SK-N-SH (cell line): ENCODE results near the gene KCNT1. TPM values are rescaled to one million over a fixed set of nuclear protein-coding genes. Genes with fewer than 3 reads are reported as not detected.

Experiments used
- CTCF ChIA-PET: fragments of 300-600, 350-600 bp; formaldehyde crosslinking; extraction: SDS; loops from one replicate; lab custom pipeline; 2021; lab: Yijun Ruan, JAX
- POLR2A ChIA-PET: fragments of 350-600 bp; sonication (Branson Sonifier 250); formaldehyde crosslinking; extraction: SDS; loops from one replicate; lab custom pipeline; 2020; ENCODE audit warnings: antibody characterized with exemption, inconsistent platforms; lab: Yijun Ruan, JAX
- DNase-seq: peaks from one replicate; pipeline ENCODE4 v3.0.0; 2012
- H2AFZ ChIP-seq: fragments of 200-600 bp; sonication (generic); 2 replicates; pipeline ENCODE4 v1.8.1; 2016; ENCODE audit warnings: antibody characterized with exemption, mild to moderate bottlenecking, low read depth
- H3F3A ChIP-seq: fragments of 200-600 bp; sonication (generic); replicated peaks from 2 replicates; pipeline ENCODE3; 2016; ENCODE audit warnings: antibody characterized with exemption, mild to moderate bottlenecking; ENCODE audit not compliant: insufficient read depth
- H3K27ac ChIP-seq, 2 experiments: fragments of 200-500 bp in 1 of 2; fragments of 200-600 bp in 1 of 2; sonication (Bioruptor generic) in 1 of 2; sonication (generic), shearing (Covaris generic) in 1 of 2; 2 replicates each; pipeline versions ENCODE4 v1.5.1 to v1.6.1; 2014 to 2016; ENCODE audit warnings: low read depth in 2 of 2, inconsistent platforms in 1 of 2, low read length in 1 of 2, mild to moderate bottlenecking in 1 of 2, mixed read lengths in 1 of 2
- H3K27me3 ChIP-seq: fragments of 200-600 bp; sonication (generic), shearing (Covaris generic); 2 replicates; pipeline ENCODE4 v1.6.1; 2016; ENCODE audit warnings: mixed run types; ENCODE audit not compliant: insufficient read depth
- H3K36me3 ChIP-seq, 2 experiments: fragments of 200-500 bp in 1 of 2; fragments of 200-600 bp in 1 of 2; sonication (Bioruptor generic) in 1 of 2; sonication (generic) in 1 of 2; replicated peaks in 1 of 2; 2 replicates each; pipeline versions ENCODE3 to v1.5.1; 2014 to 2016; ENCODE audit warnings: low read length in 1 of 2, mild to moderate bottlenecking in 1 of 2; ENCODE audit not compliant: insufficient read depth in 2 of 2, control insufficient read depth in 1 of 2
- H3K4me1 ChIP-seq, 2 experiments: fragments of 200-500 bp in 1 of 2; fragments of 200-600 bp in 1 of 2; sonication (Bioruptor generic) in 1 of 2; sonication (generic), shearing (Covaris generic) in 1 of 2; 2 replicates each; pipeline versions ENCODE4 v1.5.1 to v1.6.1; 2014 to 2016; ENCODE audit warnings: low read depth in 1 of 2, low read length in 1 of 2, mixed run types in 1 of 2; ENCODE audit not compliant: insufficient read depth in 2 of 2, control insufficient read depth in 1 of 2
- H3K4me2 ChIP-seq: fragments of 200-600 bp; sonication (generic), shearing (Covaris generic); 2 replicates; pipeline ENCODE4 v1.6.1; 2017; ENCODE audit warnings: mixed run types
- H3K4me3 ChIP-seq, 2 experiments: fragments of 200-500 bp in 1 of 2; fragments of 200-600 bp in 1 of 2; sonication (Bioruptor generic) in 1 of 2; sonication (generic), shearing (Covaris generic) in 1 of 2; 2 replicates each; pipeline versions ENCODE4 v1.5.1 to v1.8.1; 2014 to 2016; ENCODE audit warnings: low read depth in 2 of 2, inconsistent platforms in 1 of 2, low read length in 1 of 2, mild to moderate bottlenecking in 1 of 2, mixed read lengths in 1 of 2, moderate library complexity in 1 of 2
- H3K79me2 ChIP-seq: fragments of 200-600 bp; sonication (generic); 2 replicates; pipeline ENCODE4 v1.8.1; 2017; ENCODE audit warnings: mild to moderate bottlenecking; ENCODE audit not compliant: insufficient read depth
- H3K9ac ChIP-seq: fragments of 200-600 bp; sonication (generic); 2 replicates; pipeline ENCODE4 v1.6.1; 2017; ENCODE audit warnings: mixed run types
- H3K9me2 ChIP-seq: fragments of 200-600 bp; sonication (generic); 2 replicates; pipeline ENCODE4 v1.6.1; 2017; ENCODE audit warnings: mixed run types
- H3K9me3 ChIP-seq: fragments of 200-600 bp; sonication (generic); 2 replicates; pipeline ENCODE4 v1.6.1; 2017; ENCODE audit warnings: mixed run types, mild to moderate bottlenecking, moderate library complexity
- H4K20me1 ChIP-seq: fragments of 200-600 bp; sonication (generic); 2 replicates; pipeline ENCODE4 v1.6.1; 2017; ENCODE audit warnings: mild to moderate bottlenecking, mixed run types; ENCODE audit not compliant: insufficient read depth
- ELF1 ChIP-seq: IDR thresholded peaks from 2 replicates; pipeline ENCODE4 v1.4.0; 2012
- EP300 ChIP-seq, 2 experiments: IDR thresholded peaks; 2 replicates each; pipeline versions ENCODE4 v1.4.0 to v1.6.1; 2012; ENCODE audit warnings: borderline replicate concordance in 1 of 2, low read depth in 1 of 2, low read length in 1 of 2
- FOSL2 ChIP-seq: IDR thresholded peaks from 2 replicates; pipeline ENCODE4 v1.4.0; 2012; ENCODE audit warnings: low read depth, mild to moderate bottlenecking, moderate library complexity, borderline replicate concordance
- FOXJ3 ChIP-seq: sonication (generic); formaldehyde crosslinking; IDR thresholded peaks from 2 replicates; pipeline ENCODE4 v1.5.1; 2020; ENCODE audit warnings: mild to moderate bottlenecking, missing genetic modification reagents
- GABPA ChIP-seq: IDR thresholded peaks from 2 replicates; pipeline ENCODE4 v1.4.0; 2012; ENCODE audit warnings: low read depth, mild to moderate bottlenecking
- GATA2 ChIP-seq: sonication (generic); formaldehyde crosslinking; IDR thresholded peaks from 2 replicates; pipeline ENCODE4 v1.5.0; 2020; ENCODE audit warnings: mild to moderate bottlenecking, missing genetic modification reagents
- JUND ChIP-seq: IDR thresholded peaks from 2 replicates; pipeline ENCODE4 v1.4.0; 2012
- PBX3 ChIP-seq: IDR thresholded peaks from 2 replicates; pipeline ENCODE4; 2012
- POLR2AphosphoS5 ChIP-seq: IDR thresholded peaks from 2 replicates; pipeline ENCODE4 v1.6.1; 2012; ENCODE audit warnings: low read depth, low read length
- RCOR1 ChIP-seq: fragments of 150-350 bp; IDR thresholded peaks from 2 replicates; pipeline ENCODE4 v1.6.1; 2017; ENCODE audit warnings: antibody characterized with exemption, low read length
- RXRA ChIP-seq: IDR thresholded peaks from 2 replicates; pipeline ENCODE4 v1.4.0; 2012; ENCODE audit warnings: low read depth, mild to moderate bottlenecking, borderline replicate concordance
- TAF1 ChIP-seq: IDR thresholded peaks from 2 replicates; pipeline ENCODE4 v1.6.1; 2012; ENCODE audit warnings: low read depth, mild to moderate bottlenecking, low read length, moderate library complexity, borderline replicate concordance
- TCF12 ChIP-seq: IDR thresholded peaks from 2 replicates; pipeline ENCODE4 v1.4.0; 2012
- TEAD4 ChIP-seq: IDR thresholded peaks from 2 replicates; pipeline ENCODE4 v1.4.0; 2012; ENCODE audit warnings: mild to moderate bottlenecking, borderline replicate concordance; ENCODE audit not compliant: insufficient read depth
- YY1 ChIP-seq: IDR thresholded peaks from 2 replicates; pipeline ENCODE4 v1.4.0; 2012; ENCODE audit warnings: low read depth, mild to moderate bottlenecking
- ZBTB33 ChIP-seq: IDR thresholded peaks from 2 replicates; pipeline ENCODE4 v1.4.0; 2012; ENCODE audit warnings: low read depth, borderline replicate concordance
- WGBS: methylation state at CpG from one replicate; pipeline ENCODE4 v1.1.6; 2017; ENCODE audit warnings: low lambda C conversion rate; 5-methylcytosine and 5-hydroxymethylcytosine counted together
- polyA plus RNA-seq, 3 experiments: library from polyadenylated mRNA; depleted of rRNA; stranded (reverse); fragments of >200 nt; gene quantifications; 2 replicates each; pipeline ENCODE4 v1.2.3, GENCODE V29; 2012
- TF ChIP-seq, protein P1 (sequence below): fragments of 150-350 bp; IDR thresholded peaks from 2 replicates; pipeline ENCODE4 v1.6.1; 2016; ENCODE audit warnings: mild to moderate bottlenecking, low read depth, low read length
- TF ChIP-seq, protein P2 (sequence below): fragments of 150-350 bp; IDR thresholded peaks from 2 replicates; pipeline ENCODE4 v1.6.1; 2017; ENCODE audit warnings: antibody characterized with exemption, low read length, low read depth, borderline replicate concordance
- TF ChIP-seq, protein P3 (sequence below): IDR thresholded peaks from 2 replicates; pipeline ENCODE4 v1.6.1; 2012; ENCODE audit warnings: mild to moderate bottlenecking, low read depth, low read length, moderate library complexity
- TF ChIP-seq, protein P4 (sequence below): IDR thresholded peaks from 2 replicates; pipeline ENCODE4 v1.4.0; 2012; ENCODE audit warnings: low read depth

The KCNT1 gene
- polyA plus RNA-seq, 1 of the 3 experiments (the other 2 are of a cell fraction) = 0.08 TPM

DNA sequence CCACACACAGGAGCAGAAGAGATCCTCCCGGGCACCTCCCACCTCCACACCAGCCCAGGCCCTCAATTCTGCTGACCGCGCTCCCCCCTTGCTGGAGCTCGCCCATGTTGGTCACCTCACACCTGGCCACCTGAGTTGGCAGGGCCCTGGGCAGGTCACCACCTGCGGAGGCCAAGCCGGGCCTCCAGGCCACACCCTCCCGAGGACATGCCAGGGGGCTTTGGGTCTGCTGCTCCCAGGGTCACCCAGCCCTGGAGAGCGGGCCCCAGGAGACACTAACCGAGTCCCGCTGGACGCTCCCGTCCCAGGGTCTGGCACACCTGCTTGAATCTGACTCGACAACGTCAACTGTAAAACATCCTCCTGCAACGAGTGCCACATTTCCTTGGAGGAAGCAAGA, 4.8 kb upstream of the KCNT1 start:
- Histone ChIP-seq H3K9me3 (no peaks in the 10 kb centered on the region), H2AFZ (no peak overlapping the region), H3K36me3 (no peaks in the 10 kb centered on the region), H3K9ac (no peak overlapping the region), H3K4me1 (peaks cover 0 to 2% of the 10 kb centered on the region in 2 experiments; a peak in 1 of 4 replicates), H3K27me3 (no peaks in the 10 kb centered on the region), H4K20me1 (no peaks in the 10 kb centered on the region), H3K4me3 (no peak overlapping the region), H3F3A (no peaks in the 10 kb centered on the region), H3K79me2 (no peaks in the 10 kb centered on the region), H3K9me2 (no peaks in the 10 kb centered on the region), H3K27ac (no peak overlapping the region), H3K4me2 (no peak overlapping the region)
- no peak for DNase-seq
- WGBS = 76% methylated on average over 13 of the region's 15 CpGs
- TF ChIP-seq, protein P1, sequence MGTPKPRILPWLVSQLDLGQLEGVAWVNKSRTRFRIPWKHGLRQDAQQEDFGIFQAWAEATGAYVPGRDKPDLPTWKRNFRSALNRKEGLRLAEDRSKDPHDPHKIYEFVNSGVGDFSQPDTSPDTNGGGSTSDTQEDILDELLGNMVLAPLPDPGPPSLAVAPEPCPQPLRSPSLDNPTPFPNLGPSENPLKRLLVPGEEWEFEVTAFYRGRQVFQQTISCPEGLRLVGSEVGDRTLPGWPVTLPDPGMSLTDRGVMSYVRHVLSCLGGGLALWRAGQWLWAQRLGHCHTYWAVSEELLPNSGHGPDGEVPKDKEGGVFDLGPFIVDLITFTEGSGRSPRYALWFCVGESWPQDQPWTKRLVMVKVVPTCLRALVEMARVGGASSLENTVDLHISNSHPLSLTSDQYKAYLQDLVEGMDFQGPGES = no peak
- CTCF ChIA-PET = no interaction called here
- POLR2A ChIA-PET = no interaction called here

DNA sequence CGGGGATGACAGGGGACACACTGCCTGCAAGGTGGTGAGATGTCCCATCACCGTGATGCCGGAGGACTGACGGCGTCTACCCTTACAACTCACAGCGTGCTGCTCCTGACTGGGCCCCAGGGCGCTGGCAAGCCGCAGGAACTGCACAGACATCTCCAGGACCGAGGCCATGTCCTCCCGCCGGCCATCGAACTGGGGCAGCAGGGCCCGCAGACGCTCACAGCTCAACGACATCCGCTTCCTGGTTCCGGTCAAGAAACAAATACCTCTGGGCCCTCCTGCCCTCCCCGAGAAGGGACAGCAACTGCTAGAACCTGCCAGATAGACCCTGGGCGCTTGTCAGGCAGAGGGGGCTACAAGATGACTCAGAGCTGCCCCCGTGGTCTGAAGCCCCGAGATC, 3.7 kb upstream of the KCNT1 start:
- Histone ChIP-seq H3K9me2 (no peaks in the 10 kb centered on the region), H3K79me2 (no peaks in the 10 kb centered on the region), H3K9me3 (no peaks in the 10 kb centered on the region), H3K4me1 (peaks cover 0 to 4% of the 10 kb centered on the region in 2 experiments; a peak in 1 of 4 replicates), H3F3A (no peaks in the 10 kb centered on the region), H3K27me3 (no peaks in the 10 kb centered on the region), H3K27ac (no peak overlapping the region), H3K4me3 (no peak overlapping the region), H4K20me1 (no peaks in the 10 kb centered on the region), H3K4me2 (no peak overlapping the region), H3K9ac (no peak overlapping the region), H2AFZ (no peak overlapping the region), H3K36me3 (no peaks in the 10 kb centered on the region)
- POLR2A ChIA-PET = no interaction called here
- no peak for TF ChIP-seq RCOR1
- TF ChIP-seq YY1 = no peak
- TF ChIP-seq FOSL2 = no peak
- no peak for TF ChIP-seq EP300 (IDR thresholded peaks at IDR 0.05; ENCODE audit: borderline replicate concordance in 1 of 2, low read depth in 1 of 2, low read length in 1 of 2)
- TF ChIP-seq, protein P2, sequence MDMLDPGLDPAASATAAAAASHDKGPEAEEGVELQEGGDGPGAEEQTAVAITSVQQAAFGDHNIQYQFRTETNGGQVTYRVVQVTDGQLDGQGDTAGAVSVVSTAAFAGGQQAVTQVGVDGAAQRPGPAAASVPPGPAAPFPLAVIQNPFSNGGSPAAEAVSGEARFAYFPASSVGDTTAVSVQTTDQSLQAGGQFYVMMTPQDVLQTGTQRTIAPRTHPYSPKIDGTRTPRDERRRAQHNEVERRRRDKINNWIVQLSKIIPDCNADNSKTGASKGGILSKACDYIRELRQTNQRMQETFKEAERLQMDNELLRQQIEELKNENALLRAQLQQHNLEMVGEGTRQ = no peak
- TF ChIP-seq, protein P3, sequence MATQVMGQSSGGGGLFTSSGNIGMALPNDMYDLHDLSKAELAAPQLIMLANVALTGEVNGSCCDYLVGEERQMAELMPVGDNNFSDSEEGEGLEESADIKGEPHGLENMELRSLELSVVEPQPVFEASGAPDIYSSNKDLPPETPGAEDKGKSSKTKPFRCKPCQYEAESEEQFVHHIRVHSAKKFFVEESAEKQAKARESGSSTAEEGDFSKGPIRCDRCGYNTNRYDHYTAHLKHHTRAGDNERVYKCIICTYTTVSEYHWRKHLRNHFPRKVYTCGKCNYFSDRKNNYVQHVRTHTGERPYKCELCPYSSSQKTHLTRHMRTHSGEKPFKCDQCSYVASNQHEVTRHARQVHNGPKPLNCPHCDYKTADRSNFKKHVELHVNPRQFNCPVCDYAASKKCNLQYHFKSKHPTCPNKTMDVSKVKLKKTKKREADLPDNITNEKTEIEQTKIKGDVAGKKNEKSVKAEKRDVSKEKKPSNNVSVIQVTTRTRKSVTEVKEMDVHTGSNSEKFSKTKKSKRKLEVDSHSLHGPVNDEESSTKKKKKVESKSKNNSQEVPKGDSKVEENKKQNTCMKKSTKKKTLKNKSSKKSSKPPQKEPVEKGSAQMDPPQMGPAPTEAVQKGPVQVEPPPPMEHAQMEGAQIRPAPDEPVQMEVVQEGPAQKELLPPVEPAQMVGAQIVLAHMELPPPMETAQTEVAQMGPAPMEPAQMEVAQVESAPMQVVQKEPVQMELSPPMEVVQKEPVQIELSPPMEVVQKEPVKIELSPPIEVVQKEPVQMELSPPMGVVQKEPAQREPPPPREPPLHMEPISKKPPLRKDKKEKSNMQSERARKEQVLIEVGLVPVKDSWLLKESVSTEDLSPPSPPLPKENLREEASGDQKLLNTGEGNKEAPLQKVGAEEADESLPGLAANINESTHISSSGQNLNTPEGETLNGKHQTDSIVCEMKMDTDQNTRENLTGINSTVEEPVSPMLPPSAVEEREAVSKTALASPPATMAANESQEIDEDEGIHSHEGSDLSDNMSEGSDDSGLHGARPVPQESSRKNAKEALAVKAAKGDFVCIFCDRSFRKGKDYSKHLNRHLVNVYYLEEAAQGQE = no peak
- no peak for TF ChIP-seq POLR2AphosphoS5
- TF ChIP-seq GABPA = no peak
- TF ChIP-seq PBX3 = no peak
- no peak for TF ChIP-seq ZBTB33
- TF ChIP-seq TCF12 = no peak
- TF ChIP-seq, protein P4, sequence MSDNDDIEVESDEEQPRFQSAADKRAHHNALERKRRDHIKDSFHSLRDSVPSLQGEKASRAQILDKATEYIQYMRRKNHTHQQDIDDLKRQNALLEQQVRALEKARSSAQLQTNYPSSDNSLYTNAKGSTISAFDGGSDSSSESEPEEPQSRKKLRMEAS = no peak
- TF ChIP-seq FOXJ3 (CRISPR knock-in tag) = no peak
- TF ChIP-seq TAF1 = no peak
- no peak for TF ChIP-seq RXRA
- TF ChIP-seq GATA2 (CRISPR knock-in tag) = no peak
- TF ChIP-seq JUND = no peak
- no peak for TF ChIP-seq ELF1
- no peak for TF ChIP-seq TEAD4
- CTCF ChIA-PET = no interaction called here
- no peak for DNase-seq
- WGBS = 57% methylated on average over 10 of the region's 21 CpGs
